HepG2 (cell line): Measurements from ENCODE around the gene TAF3. TPM values are rescaled to one million over a fixed set of nuclear protein-coding genes. Genes with fewer than 3 reads are reported as not detected.

Source experiments
- AGO2 ChIP-seq: fragments of 200-400 bp; formaldehyde crosslinking; optimal IDR thresholded peaks from 2 replicates; pipeline ENCODE3; 2017; ENCODE audit warnings: mild to moderate bottlenecking, low read depth, low read length, moderate library complexity
- BCL6 ChIP-seq: IDR thresholded peaks from 2 replicates; pipeline ENCODE4 v1.6.1; 2016; ENCODE audit warnings: missing genetic modification reagents, missing compliant biosample characterization
- EEA1 ChIP-seq: sonication (generic); formaldehyde crosslinking; IDR thresholded peaks from 2 replicates; pipeline ENCODE4 v1.5.1; 2020; ENCODE audit warnings: mild to moderate bottlenecking, missing genetic modification reagents, borderline replicate concordance
- HIVEP1 ChIP-seq: sonication (generic); formaldehyde crosslinking; IDR thresholded peaks from 2 replicates; pipeline ENCODE4 v1.4.0; 2020; ENCODE audit warnings: mild to moderate bottlenecking, missing genetic modification reagents
- HOXA9 ChIP-seq: sonication (generic); formaldehyde crosslinking; IDR thresholded peaks from 2 replicates; pipeline ENCODE4 v1.8.1; 2022; ENCODE audit warnings: missing genetic modification reagents, mild to moderate bottlenecking, moderate library complexity, borderline replicate concordance
- IKZF1 ChIP-seq: fragments of 450-650 bp; IDR thresholded peaks from 2 replicates; pipeline ENCODE4 v1.7.1; 2016
- JUNB ChIP-seq: sonication (generic); formaldehyde crosslinking; IDR thresholded peaks from 2 replicates; pipeline ENCODE4 v1.8.0; 2022; ENCODE audit warnings: missing genetic modification reagents, mild to moderate bottlenecking, borderline replicate concordance
- MIER2 ChIP-seq: IDR thresholded peaks from 2 replicates; pipeline ENCODE4 v1.6.1; 2016; ENCODE audit warnings: missing biosample characterization, missing genetic modification reagents
- NR2F1 ChIP-seq, 2 experiments: fragments of 450-650 bp in 1 of 2; formaldehyde crosslinking in 1 of 2; IDR thresholded peaks; 2 replicates each; pipeline versions ENCODE4 v1.5.0 to v1.6.1; 2016 to 2020; ENCODE audit warnings: mild to moderate bottlenecking in 1 of 2, missing compliant biosample characterization in 1 of 2, missing genetic modification reagents in 1 of 2, moderate library complexity in 1 of 2
- RBM39 ChIP-seq: fragments of 200-400 bp; formaldehyde crosslinking; IDR thresholded peaks from one replicate; pipeline ENCODE4 v1.6.1; 2018; ENCODE audit warnings: antibody characterized with exemption, mild to moderate bottlenecking, low read depth, low read length; ENCODE audit not compliant: poor library complexity, severe bottlenecking
- SP2 ChIP-seq: sonication (generic); formaldehyde crosslinking; IDR thresholded peaks from 2 replicates; pipeline ENCODE4 v1.5.1; 2020; ENCODE audit warnings: mild to moderate bottlenecking, missing genetic modification reagents
- ZFY ChIP-seq: sonication (generic); formaldehyde crosslinking; IDR thresholded peaks from 2 replicates; pipeline ENCODE4 v1.4.0; 2020; ENCODE audit warnings: missing genetic modification reagents
- ZNF207 ChIP-seq: fragments of 450-650 bp; IDR thresholded peaks from 2 replicates; pipeline ENCODE4 v1.6.1; 2016; ENCODE audit warnings: antibody characterized with exemption, borderline replicate concordance
- ZNF234 ChIP-seq: sonication (generic); formaldehyde crosslinking; conservative IDR thresholded peaks from 2 replicates; pipeline ENCODE4 v1.5.1; 2020; ENCODE audit warnings: mild to moderate bottlenecking, missing genetic modification reagents
- ZNF251 ChIP-seq: sonication (generic); formaldehyde crosslinking; IDR thresholded peaks from 2 replicates; pipeline ENCODE4 v1.9.0; 2021; ENCODE audit warnings: mild to moderate bottlenecking, missing genetic modification reagents
- ZNF280B ChIP-seq: sonication (generic); formaldehyde crosslinking; IDR thresholded peaks from 2 replicates; pipeline ENCODE4 v1.5.0; 2020; ENCODE audit warnings: missing genetic modification reagents, mild to moderate bottlenecking, borderline replicate concordance
- ZNF30 ChIP-seq: sonication (generic); formaldehyde crosslinking; IDR thresholded peaks from 2 replicates; pipeline ENCODE4 v1.5.0; 2020; ENCODE audit warnings: mild to moderate bottlenecking, missing genetic modification reagents
- ZNF350 ChIP-seq: sonication (generic); formaldehyde crosslinking; IDR thresholded peaks from 2 replicates; pipeline ENCODE4 v1.4.0; 2020; ENCODE audit warnings: mild to moderate bottlenecking, low read depth, missing genetic modification reagents, borderline replicate concordance
- ZNF383 ChIP-seq: sonication (generic); formaldehyde crosslinking; IDR thresholded peaks from 2 replicates; pipeline ENCODE4 v1.4.0; 2020; ENCODE audit warnings: missing genetic modification reagents, mild to moderate bottlenecking, borderline replicate concordance
- ZNF407 ChIP-seq: sonication (generic); formaldehyde crosslinking; IDR thresholded peaks from one replicate; pipeline ENCODE4 v1.5.1; 2020; ENCODE audit warnings: mild to moderate bottlenecking, missing genetic modification reagents; ENCODE audit errors: not compliant biosample characterization
- ZNF598 ChIP-seq: sonication (generic); formaldehyde crosslinking; IDR thresholded peaks from 2 replicates; pipeline ENCODE4 v1.5.1; 2020; ENCODE audit warnings: mild to moderate bottlenecking, missing genetic modification reagents, borderline replicate concordance
- polyA plus RNA-seq, 8 experiments: library from polyadenylated mRNA; depleted of rRNA in 3 of 8; stranded (reverse) in 7 of 8; unstranded in 1 of 8; fragments of >200 nt; fragmentation: Illumina TruSeq in 4 of 8; extraction: Trizol in 4 of 8; gene quantifications; 2 replicates each; pipeline versions ENCODE4 v1.2.1 to v1.2.3, GENCODE V29; 2011 to 2016; ENCODE audit warnings: low read depth in 4 of 8, missing spikeins in 1 of 8, mixed read lengths in 1 of 8; ENCODE audit not compliant: insufficient read depth in 1 of 8
- total RNA-seq, 5 experiments: library from RNA; depleted of rRNA; stranded (reverse); fragments of >200 nt; fragmentation: Illumina TruSeq; extraction: Trizol; gene quantifications; 2 replicates each; pipeline ENCODE4 v1.2.3, GENCODE V29; 2016; ENCODE audit warnings: low read depth in 1 of 5

Gene TAF3
- total and polyA plus RNA-seq, 2 of the 13 experiments (the other 11 are each of a cell fraction or from before 2014, with no cell fraction given): 1.7 to 2.9 TPM

GRCh38 chr10:7788639-7789286 lies 29.5 kb upstream of the TAF3 start (continued):
- TF ChIP-seq ZNF407 (CRISPR knock-in tag): peak; percentile 29
- no peak for TF ChIP-seq AGO2
- no peak for TF ChIP-seq RBM39
- 0 out of 2 replicates have a peak, but pooled peaks have one; percentile 2 for TF ChIP-seq HIVEP1 (CRISPR knock-in tag)
- 0 out of 2 replicates have a peak, but pooled peaks have one; percentile 46 for TF ChIP-seq HOXA9
- TF ChIP-seq EEA1 (CRISPR knock-in tag): no peak
- TF ChIP-seq ZNF280B (CRISPR knock-in tag): no peak
- TF ChIP-seq JUNB (CRISPR knock-in tag): no peak
- TF ChIP-seq ZNF383: no peak
- no peak for TF ChIP-seq ZNF207
- no peak for TF ChIP-seq BCL6 (CRISPR knock-in tag)
- TF ChIP-seq IKZF1: no peak
- peak; percentile 29; the same call in 1 of the 2 replicates for TF ChIP-seq ZNF598 (CRISPR knock-in tag)
- TF ChIP-seq ZNF30: 0 out of 2 replicates have a peak, but pooled peaks have one; percentile 3
- no peak for TF ChIP-seq MIER2 (CRISPR knock-in tag)
- no peak for TF ChIP-seq ZNF350 (CRISPR knock-in tag)
- TF ChIP-seq NR2F1 (CRISPR knock-in tag; IDR thresholded peaks at IDR 0.05): peak in 1 of 2 experiments; percentile 50; a peak in 1 of 4 replicates
- TF ChIP-seq SP2: no peak
- TF ChIP-seq ZNF234 (CRISPR knock-in tag): no peak
- TF ChIP-seq ZFY: no peak
- no peak for TF ChIP-seq ZNF251 (CRISPR knock-in tag)
